HG02870 (cell line): ENCODE data around the gene CFAP20DC.
"Not testable (repeated sequence)": the region's sequence is repeated elsewhere in the genome, so short reads cannot be mapped to it uniquely, and the experiment has no call there.

Source experiments
- ATAC-seq: cut with Tn5 transposase; IDR thresholded peaks from one replicate; pipeline ENCODE4 v1.9.1; 2021; ENCODE audit warnings: mild to moderate bottlenecking, moderate library complexity; ENCODE audit not compliant: unreplicated experiment

Gene CFAP20DC

GRCh38 chr3:58751882-58752567 lies 297.8 kb downstream of the CFAP20DC start:
- ATAC-seq: no peak

- ATAC-seq: no peak
These were observed 298.6 kb downstream of the CFAP20DC start for GRCh38 chr3:58751235-58751634.

- ATAC-seq: no peak
These were observed 299.9 kb downstream of the CFAP20DC start for GRCh38 chr3:58749948-58750347.

- no peak for ATAC-seq
These were observed 301.8 kb downstream of the CFAP20DC start for GRCh38 chr3:58748024-58748423.

GRCh38 chr3:58746758-58747157 lies 303.1 kb downstream of the CFAP20DC start:
- no peak for ATAC-seq

GRCh38 chr3:58743296-58743695 lies 306.5 kb downstream of the CFAP20DC start:
- peak; percentile 47 for ATAC-seq

GRCh38 chr3:58742239-58742638 lies 307.6 kb downstream of the CFAP20DC start:
- ATAC-seq: no peak

GRCh38 chr3:58737644-58738043 lies 312.2 kb downstream of the CFAP20DC start:
- ATAC-seq: no peak

GRCh38 chr3:58731673-58732072 lies 318.2 kb downstream of the CFAP20DC start:
- ATAC-seq: no peak

- ATAC-seq: no peak
These were observed 321.1 kb downstream of the CFAP20DC start for GRCh38 chr3:58728723-58729122.

GRCh38 chr3:58725326-58725853 lies 324.4 kb downstream of the CFAP20DC start:
- ATAC-seq: peak; percentile 52

GRCh38 chr3:58724336-58724735 lies 325.5 kb downstream of the CFAP20DC start:
- ATAC-seq: no peak

GRCh38 chr3:58723173-58723572 lies 326.7 kb downstream of the CFAP20DC start:
- no peak for ATAC-seq

GRCh38 chr3:58722561-58722960 lies 327.3 kb downstream of the CFAP20DC start:
- no peak for ATAC-seq

- ATAC-seq: no peak
These were observed 329.3 kb downstream of the CFAP20DC start for GRCh38 chr3:58720526-58720925.

GRCh38 chr3:58719684-58720083 lies 330.1 kb downstream of the CFAP20DC start:
- no peak for ATAC-seq

GRCh38 chr3:58713715-58714401 lies 336.0 kb downstream of the CFAP20DC start:
- ATAC-seq: no peak

GRCh38 chr3:58711871-58712270 lies 338.0 kb downstream of the CFAP20DC start:
- no peak for ATAC-seq

- not testable (repeated sequence) for ATAC-seq
These were observed 340.8 kb downstream of the CFAP20DC start for GRCh38 chr3:58708983-58709382.

- ATAC-seq: no peak
These were observed 341.6 kb downstream of the CFAP20DC start for GRCh38 chr3:58708116-58708791.

GRCh38 chr3:58707390-58707930 lies 342.4 kb downstream of the CFAP20DC start:
- ATAC-seq: no peak
